Measurements from ENCODE around the gene AP1G2.
A peak's percentile ranks its signal among the peaks of the same experiment; 100 is the strongest.
"Not testable (repeated sequence)": the region's sequence is repeated elsewhere in the genome, so short reads cannot be mapped to it uniquely, and the experiment has no call there.

The AP1G2 gene

GRCh38 chr14:23590198-23590597 is 22.6 kb upstream of the AP1G2 start:
- DNase-seq, result no peak

GRCh38 chr14:23589606-23590005 is 22.0 kb upstream of the AP1G2 start:
- no peak for DNase-seq

GRCh38 chr14:23588884-23589598 is 21.4 kb upstream of the AP1G2 start:
- peak; percentile 83 for DNase-seq

GRCh38 chr14:23584527-23585203 is 17.1 kb upstream of the AP1G2 start:
- not testable (repeated sequence) for DNase-seq

- not testable (repeated sequence) for DNase-seq
Observed at GRCh38 chr14:23583761-23584526, 16.4 kb upstream of the AP1G2 start.

GRCh38 chr14:23582906-23583760 is 15.5 kb upstream of the AP1G2 start:
- no peak for DNase-seq

- DNase-seq, result no peak
Observed at GRCh38 chr14:23580948-23581281, 13.3 kb upstream of the AP1G2 start.

- DNase-seq, result no peak
Observed at GRCh38 chr14:23580152-23580926, 12.7 kb upstream of the AP1G2 start.

- DNase-seq, result no peak
Observed at GRCh38 chr14:23579739-23580138, 12.1 kb upstream of the AP1G2 start.

GRCh38 chr14:23579311-23579630 is 11.7 kb upstream of the AP1G2 start:
- DNase-seq, result no peak

GRCh38 chr14:23578560-23579310 is 11.1 kb upstream of the AP1G2 start, which contains the start of gene JPH4:
TSS of gene JPH4 (minus strand) at chr14:23578790. CDS start at chr14:23577453, 1,337 bp downstream.
- DNase-seq, result no peak

GRCh38 chr14:23577710-23578392 is 10.3 kb upstream of the AP1G2 start:
- DNase-seq, result no peak

GRCh38 chr14:23577004-23577681 is 9.6 kb upstream of the AP1G2 start:
- DNase-seq, result no peak

GRCh38 chr14:23573384-23574015 is 5.9 kb upstream of the AP1G2 start:
- no peak for DNase-seq

- DNase-seq, result peak; percentile 38
Observed at GRCh38 chr14:23572836-23573235, 5.2 kb upstream of the AP1G2 start.

GRCh38 chr14:23572524-23572828 is 4.9 kb upstream of the AP1G2 start:
- no peak for DNase-seq

- DNase-seq, result no peak
Observed at GRCh38 chr14:23571701-23572523, 4.3 kb upstream of the AP1G2 start.

GRCh38 chr14:23570806-23571483 is 3.4 kb upstream of the AP1G2 start:
- DNase-seq, result no peak

Measured in CD4-positive, alpha-beta T cell treated with Interferon gamma for 1 hour (primary cell).